Measurements from ENCODE around the gene PHACTR1.
"Not testable (repeated sequence)": the region's sequence is repeated elsewhere in the genome, so short reads cannot be mapped to it uniquely, and the experiment has no call there.

The PHACTR1 gene

DNA sequence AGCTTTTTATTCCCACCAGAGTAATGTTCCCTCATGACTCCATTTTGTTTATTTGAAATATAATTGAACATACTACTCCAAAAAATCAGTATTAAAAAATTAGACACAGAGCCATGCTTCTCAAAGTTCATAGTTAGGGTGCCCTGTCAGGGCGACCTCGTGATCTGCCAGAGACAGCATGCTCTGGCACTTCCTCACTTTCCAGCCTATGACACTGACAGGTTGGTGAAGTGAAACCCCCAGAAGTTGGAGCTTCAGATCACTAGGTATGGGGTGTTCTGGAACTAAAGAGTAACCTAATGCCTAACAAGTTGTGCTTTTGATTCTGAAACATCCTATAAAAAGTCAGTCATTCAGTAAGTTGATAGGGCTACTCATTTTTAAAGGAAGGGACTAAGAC, 518.8 kb downstream of the PHACTR1 start:
- Histone ChIP-seq H3K4me3 (no peak overlapping the region), H3K27ac (no peak overlapping the region)

- Histone ChIP-seq H3K27ac (no peak overlapping the region), H3K4me3 (no peak overlapping the region)
Measured at GRCh38 chr6:13237318-13237717, 520.8 kb downstream of the PHACTR1 start.

DNA sequence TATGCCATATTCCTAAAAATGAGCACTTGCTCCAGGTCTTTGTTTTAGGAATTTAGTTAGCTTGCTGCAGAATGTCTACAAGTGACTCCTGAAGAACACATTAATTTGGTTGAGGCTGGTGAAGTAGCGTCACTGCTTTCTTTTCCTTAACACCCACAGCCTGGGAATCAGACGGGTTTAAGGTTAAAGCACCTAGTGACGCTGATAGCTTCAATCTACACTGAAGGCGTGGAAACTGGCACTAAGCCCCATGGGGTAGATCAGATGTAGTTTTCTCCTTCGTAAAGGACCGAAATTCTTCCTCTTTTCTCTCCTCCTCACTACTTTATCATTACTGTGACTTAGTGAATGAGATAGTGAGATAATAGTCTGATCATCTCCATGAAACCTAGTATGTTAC, 521.5 kb downstream of the PHACTR1 start:
- no peak overlapping the region for H3K27ac ChIP-seq
- H3K4me3 ChIP-seq, result no peak overlapping the region

DNA sequence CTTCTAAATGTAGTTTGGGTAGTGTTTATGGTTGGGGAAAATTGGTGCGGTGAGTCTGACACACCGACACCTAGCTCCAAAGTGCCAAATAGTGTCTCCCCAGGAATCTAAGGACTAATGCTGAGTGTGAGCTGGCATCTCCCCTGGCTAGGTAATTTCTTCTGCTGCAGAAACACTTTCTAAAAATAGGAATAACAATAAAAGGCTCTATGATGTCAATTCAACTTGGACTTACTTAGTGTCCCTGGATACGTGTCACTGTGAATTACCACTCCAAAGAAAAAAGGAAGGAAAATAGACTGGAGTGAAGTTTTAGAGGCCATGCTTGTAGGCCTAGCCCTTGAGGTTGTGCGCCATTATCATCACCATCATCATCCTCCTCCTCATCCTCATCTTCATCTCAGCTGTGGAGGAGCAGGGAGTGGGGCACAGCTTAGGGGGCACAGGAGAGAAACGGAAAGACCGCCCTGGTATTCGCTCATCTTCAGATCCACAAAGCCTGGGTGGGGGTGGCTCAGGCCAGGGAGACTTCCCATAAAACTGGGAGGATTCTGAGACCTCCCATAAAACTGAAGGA, 522.2 kb downstream of the PHACTR1 start:
- H3K27ac ChIP-seq, result no peak overlapping the region
- H3K4me3 ChIP-seq, result no peak overlapping the region

- H3K4me3 ChIP-seq, result no peak overlapping the region
- no peak overlapping the region for H3K27ac ChIP-seq
Measured at GRCh38 chr6:13239530-13240455, 523.2 kb downstream of the PHACTR1 start.

DNA sequence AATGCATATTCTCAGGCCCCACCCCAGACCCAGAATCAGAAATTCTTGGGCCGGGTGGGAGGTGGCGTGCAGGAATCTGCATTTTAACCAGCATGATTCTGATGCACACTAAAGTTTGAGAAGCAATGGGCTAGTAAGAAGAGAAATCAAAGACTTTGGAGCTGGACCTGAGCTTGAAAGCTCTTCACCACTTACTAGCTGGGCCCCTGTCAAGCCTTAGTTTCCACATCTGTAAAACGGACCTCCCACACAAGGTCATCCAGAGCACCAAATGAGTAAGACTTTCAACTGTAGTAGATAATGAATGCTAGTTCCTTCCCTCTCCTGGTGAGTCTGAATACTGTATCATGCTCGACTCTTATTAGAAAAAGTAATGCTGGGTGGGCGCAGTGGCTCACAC, 524.8 kb downstream of the PHACTR1 start:
- Histone ChIP-seq H3K4me3 (no peak overlapping the region), H3K27ac (no peak overlapping the region)

GRCh38 chr6:13242178-13242577, 525.6 kb downstream of the PHACTR1 start:
- Histone ChIP-seq H3K4me3 (no peak overlapping the region), H3K27ac (no peak overlapping the region)

DNA sequence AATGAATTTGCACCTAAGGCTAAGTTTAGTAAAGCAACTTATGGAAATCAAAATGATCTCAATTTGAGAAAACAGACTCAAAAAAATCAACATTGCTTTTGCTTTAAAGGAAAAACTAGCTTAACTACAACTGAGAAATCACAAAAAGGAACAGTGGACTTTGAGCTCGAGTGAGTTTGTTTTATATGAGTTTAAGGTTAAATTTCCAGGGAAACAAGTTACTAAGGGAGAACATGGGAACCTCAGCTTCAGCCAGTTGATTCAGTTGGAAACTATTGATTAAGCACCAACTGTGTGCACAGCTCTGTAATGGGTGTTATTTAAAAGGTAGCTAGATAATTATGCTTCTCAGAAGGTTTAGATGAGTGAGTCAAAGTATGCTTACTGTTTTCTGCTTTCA, 526.0 kb downstream of the PHACTR1 start:
- Histone ChIP-seq H3K4me3 (no peak overlapping the region), H3K27ac (no peak overlapping the region)

DNA sequence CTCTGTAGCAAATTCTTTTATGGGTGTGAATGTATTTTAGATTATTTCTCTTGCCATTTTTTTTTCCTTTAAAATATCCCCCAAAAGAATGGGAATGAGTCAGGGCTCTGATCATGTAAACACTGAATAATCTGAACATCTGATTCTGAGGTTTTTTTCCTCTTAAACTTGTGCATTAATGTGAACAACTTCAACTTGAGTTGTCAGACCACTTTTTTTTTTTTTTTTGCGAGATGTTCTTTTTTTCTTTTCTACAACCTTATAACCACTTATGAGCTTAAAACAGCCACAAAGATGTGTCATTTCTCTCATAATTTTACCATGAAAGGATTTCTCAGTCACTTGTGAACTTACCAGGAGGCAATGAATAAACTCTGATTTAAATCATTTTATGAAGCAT, 526.5 kb downstream of the PHACTR1 start:
- Histone ChIP-seq H3K27ac (no peak overlapping the region), H3K4me3 (no peak overlapping the region)

DNA sequence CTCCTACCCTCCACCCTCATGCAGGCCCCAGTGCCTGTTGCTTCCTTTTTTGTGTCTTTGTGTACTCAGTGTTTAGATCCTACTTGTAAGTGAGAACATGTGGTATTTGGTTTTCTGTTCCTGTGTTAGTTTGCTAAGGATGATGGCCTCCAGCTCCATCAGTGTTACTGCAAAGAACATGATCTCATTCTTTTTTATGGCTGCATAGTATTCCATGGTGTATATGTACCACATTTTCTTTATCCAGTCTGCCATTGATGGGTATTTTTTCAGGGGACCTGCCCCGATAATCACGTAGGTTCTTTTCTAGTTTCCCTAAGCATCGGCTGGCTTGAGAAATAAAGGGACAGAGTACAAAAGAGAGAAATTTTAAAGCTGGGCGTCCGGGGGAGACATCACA, 527.2 kb downstream of the PHACTR1 start:
- not testable (repeated sequence) for H3K27ac ChIP-seq

DNA sequence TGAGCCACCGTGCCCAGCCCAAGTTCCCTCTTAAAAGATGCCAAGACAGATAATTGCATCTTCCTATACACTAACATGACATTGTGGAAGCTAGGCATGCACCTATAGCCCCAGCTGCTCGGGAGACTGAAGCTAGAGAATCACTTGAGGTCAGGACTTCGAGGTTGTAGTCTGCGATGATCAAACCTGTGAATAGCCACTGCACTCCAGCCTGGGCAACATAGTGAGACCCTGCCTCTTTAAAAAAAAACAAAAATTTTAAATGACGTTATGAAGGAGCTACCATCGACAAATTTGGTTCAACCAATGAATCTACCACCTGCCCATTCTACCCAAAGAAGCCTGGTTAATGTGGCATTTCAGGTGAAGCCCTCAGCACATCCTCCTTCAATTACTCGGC, 531.1 kb downstream of the PHACTR1 start:
- Histone ChIP-seq H3K27ac (peak overlapping the region in 2 of 21 experiments; percentile 1 to 6), H3K4me3 (no peak overlapping the region)

More for the DNA sequence above, 527.2 kb downstream of the PHACTR1 start:
- not testable (repeated sequence) for H3K4me3 ChIP-seq

- Histone ChIP-seq H3K27ac (peak overlapping the region in 2 of 21 experiments; percentile 1 to 6), H3K4me3 (no peak overlapping the region)
Measured at GRCh38 chr6:13248053-13248452, 531.5 kb downstream of the PHACTR1 start.

GRCh38 chr6:13248584-13248985, 532.0 kb downstream of the PHACTR1 start:
- H3K4me3 ChIP-seq, result no peak overlapping the region
- no peak overlapping the region for H3K27ac ChIP-seq

DNA sequence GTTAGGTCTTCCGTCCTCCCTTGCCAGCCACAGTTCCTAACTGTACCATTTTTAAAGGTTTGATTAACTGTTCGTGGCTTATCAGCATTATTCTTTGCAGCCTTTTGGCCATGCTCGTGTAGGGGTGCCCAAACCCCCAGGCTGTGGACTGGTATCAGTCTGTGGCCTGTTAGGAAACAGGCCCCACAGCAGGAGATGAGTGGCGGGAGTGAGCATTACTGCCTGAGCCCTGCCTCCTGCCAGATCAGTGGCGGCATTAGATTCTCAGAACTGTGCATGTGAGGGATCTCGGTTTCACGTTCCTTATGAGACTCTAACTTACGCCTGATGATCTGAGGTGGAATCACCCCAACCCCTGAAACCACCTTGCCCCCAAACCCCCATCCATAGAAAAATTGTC, 532.4 kb downstream of the PHACTR1 start:
- Histone ChIP-seq H3K4me3 (no peak overlapping the region), H3K27ac (no peak overlapping the region)

DNA sequence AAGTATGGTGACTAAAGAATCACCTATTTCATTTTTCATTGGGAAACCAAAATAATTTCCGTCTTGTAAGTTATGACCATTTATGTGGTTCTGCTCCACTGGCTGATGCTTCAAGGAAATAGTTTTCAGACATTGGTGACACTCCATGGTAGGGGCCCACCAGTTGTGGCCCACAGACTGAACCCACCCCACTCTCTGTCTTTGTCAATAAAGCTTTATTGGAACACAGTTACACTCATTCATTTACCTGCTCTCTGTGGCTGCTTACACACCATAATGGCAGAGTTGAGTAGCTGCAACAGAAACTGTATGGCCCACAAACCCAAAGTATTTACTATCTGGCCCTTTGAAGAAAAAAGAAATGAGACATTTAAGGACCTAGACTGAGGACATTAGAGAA, 533.2 kb downstream of the PHACTR1 start:
- H3K4me3 ChIP-seq, result no peak overlapping the region

DNA sequence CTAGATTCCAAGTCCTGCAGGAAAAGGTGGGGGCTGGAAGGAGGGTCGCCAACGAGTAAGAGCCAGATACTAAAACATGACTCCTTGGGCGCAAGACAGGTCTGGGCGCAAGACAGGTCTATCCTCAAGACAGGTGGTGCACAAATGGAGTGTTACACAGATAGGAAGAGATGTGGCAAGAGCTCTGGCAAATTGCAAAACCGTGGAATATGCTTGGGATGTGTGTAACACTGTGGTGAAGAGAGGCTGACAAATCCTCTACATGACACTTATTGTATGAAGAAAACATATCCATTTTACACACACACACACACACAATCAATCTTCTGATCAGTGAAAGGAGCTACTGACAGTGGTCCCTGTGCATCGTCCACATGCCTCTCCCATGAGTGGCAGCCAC, 534.1 kb downstream of the PHACTR1 start:
- no peak overlapping the region for H3K4me3 ChIP-seq
- no peak overlapping the region for H3K27ac ChIP-seq

More for the DNA sequence above, 533.2 kb downstream of the PHACTR1 start:
- H3K27ac ChIP-seq, result no peak overlapping the region

GRCh38 chr6:13251242-13251641, 534.7 kb downstream of the PHACTR1 start:
- Histone ChIP-seq H3K27ac (no peak overlapping the region), H3K4me3 (no peak overlapping the region)

DNA sequence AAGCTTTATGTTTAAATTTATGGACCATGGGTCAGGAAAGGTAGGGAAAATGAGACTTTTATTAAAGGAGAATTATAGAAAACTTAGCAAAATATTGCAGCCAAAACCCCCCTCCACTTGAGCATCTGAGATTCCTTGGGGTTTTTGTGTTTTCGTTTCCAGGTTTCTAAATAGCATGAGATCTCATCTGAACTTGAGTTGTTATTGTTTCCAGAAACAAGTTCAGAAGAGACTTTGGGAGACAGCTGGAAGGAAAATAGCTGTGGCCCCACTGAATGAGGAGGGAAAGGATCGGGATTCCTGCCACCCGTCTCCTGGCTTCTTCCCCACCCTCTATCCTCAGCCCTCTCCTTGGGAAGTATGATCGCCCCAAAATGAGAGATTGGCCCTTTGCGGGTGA, 536.2 kb downstream of the PHACTR1 start:
- Histone ChIP-seq H3K4me3 (no peak overlapping the region), H3K27ac (no peak overlapping the region)

- Histone ChIP-seq H3K4me3 (no peak overlapping the region), H3K27ac (no peak overlapping the region)
Measured at GRCh38 chr6:13253272-13253671, 536.7 kb downstream of the PHACTR1 start.

GRCh38 chr6:13256266-13257001, 539.9 kb downstream of the PHACTR1 start:
- Histone ChIP-seq H3K27ac (no peak overlapping the region), H3K4me3 (no peak overlapping the region)

GRCh38 chr6:13259393-13259792, 542.8 kb downstream of the PHACTR1 start:
- H3K4me3 ChIP-seq, result no peak overlapping the region
- no peak overlapping the region for H3K27ac ChIP-seq

All from skin epidermis (tissue), 12 donors.